HG03469 (cell line): Measurements from ENCODE around the gene KLC4.
"Not testable (repeated sequence)": the region's sequence is repeated elsewhere in the genome, so short reads cannot be mapped to it uniquely, and the experiment has no call there.

Source experiments
- ATAC-seq: cut with Tn5 transposase; IDR thresholded peaks from one replicate; pipeline ENCODE4 v1.9.1; 2021; ENCODE audit warnings: mild to moderate bottlenecking, moderate library complexity, moderate number of reproducible peaks; ENCODE audit not compliant: unreplicated experiment

Gene KLC4

GRCh38 chr6:43060755-43061633, 1.6 kb downstream of the KLC4 start:
- no peak for ATAC-seq

GRCh38 chr6:43061861-43062260, 2.4 kb downstream of the KLC4 start:
- ATAC-seq: no peak

- no peak for ATAC-seq
Measured at GRCh38 chr6:43062818-43063217, 3.4 kb downstream of the KLC4 start.

GRCh38 chr6:43070028-43070632, 10.7 kb downstream of the KLC4 start:
- ATAC-seq: no peak

- ATAC-seq: no peak
Measured at GRCh38 chr6:43074847-43075669, 15.6 kb downstream of the KLC4 start.

- no peak for ATAC-seq
Measured at GRCh38 chr6:43075670-43076463, 16.4 kb downstream of the KLC4 start, which contains the start of gene PTK7. PTK7 (plus strand) TSS chr6:43076314; CDS start chr6:43076489, 175 bp downstream.

- no peak for ATAC-seq
Measured at GRCh38 chr6:43076464-43077332, 17.3 kb downstream of the KLC4 start.

GRCh38 chr6:43077333-43077809, 17.9 kb downstream of the KLC4 start:
- ATAC-seq: no peak

GRCh38 chr6:43077981-43078511, 18.6 kb downstream of the KLC4 start:
- ATAC-seq: no peak

- ATAC-seq: no peak
Measured at GRCh38 chr6:43078691-43079090, 19.3 kb downstream of the KLC4 start.

GRCh38 chr6:43081043-43081442, 21.6 kb downstream of the KLC4 start:
- ATAC-seq: no peak

GRCh38 chr6:43081922-43082321, 22.5 kb downstream of the KLC4 start:
- ATAC-seq: not testable (repeated sequence)

GRCh38 chr6:43082806-43083655, 23.6 kb downstream of the KLC4 start:
- no peak for ATAC-seq

GRCh38 chr6:43086022-43086658, 26.7 kb downstream of the KLC4 start:
- ATAC-seq: no peak

- no peak for ATAC-seq
Measured at GRCh38 chr6:43088654-43089056, 29.2 kb downstream of the KLC4 start.

- ATAC-seq: no peak
Measured at GRCh38 chr6:43089467-43089866, 30.0 kb downstream of the KLC4 start.

GRCh38 chr6:43089874-43090558, 30.6 kb downstream of the KLC4 start:
- ATAC-seq: no peak
